Lower leg skin (tissue), 3 donors: ENCODE results near the gene ZNF462.

Experiments
- POLR2A ChIP-seq, 2 donors: fragments of 450-650 bp; IDR thresholded peaks; one replicate each; pipeline ENCODE4 v1.6.1; 2016 to 2017; ENCODE audit warnings: antibody characterized with exemption in 2 of 2, mild to moderate bottlenecking in 1 of 2, moderate library complexity in 1 of 2
- TF ChIP-seq, protein P1 (sequence below), 3 donors: fragments of 450-650 bp; IDR thresholded peaks; one replicate each; pipeline ENCODE4 v1.5.1; 2016; ENCODE audit warnings: antibody characterized with exemption in 3 of 3, mild to moderate bottlenecking in 3 of 3, moderate library complexity in 2 of 3

DNA sequence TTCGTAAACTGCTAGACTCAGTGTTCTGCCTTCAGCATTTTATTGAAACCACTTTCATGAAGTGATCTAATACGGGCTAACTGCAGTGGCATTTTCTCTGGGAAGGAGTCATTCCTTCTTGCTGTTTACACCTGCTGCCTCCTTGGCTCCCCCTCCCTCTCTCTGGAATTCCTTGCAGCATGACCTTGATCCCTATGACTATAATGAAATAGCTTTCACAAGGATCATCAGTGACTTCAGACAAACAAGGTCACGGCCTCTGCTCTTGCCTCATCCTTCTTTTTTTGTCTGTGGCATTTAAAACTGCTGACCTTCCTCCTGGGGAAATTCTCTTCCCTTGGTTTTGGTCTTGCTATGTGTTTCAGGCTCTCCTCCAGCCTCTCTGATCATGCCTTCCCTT lies 90.2 kb downstream of the ZNF462 start:
- TF ChIP-seq, protein P1, sequence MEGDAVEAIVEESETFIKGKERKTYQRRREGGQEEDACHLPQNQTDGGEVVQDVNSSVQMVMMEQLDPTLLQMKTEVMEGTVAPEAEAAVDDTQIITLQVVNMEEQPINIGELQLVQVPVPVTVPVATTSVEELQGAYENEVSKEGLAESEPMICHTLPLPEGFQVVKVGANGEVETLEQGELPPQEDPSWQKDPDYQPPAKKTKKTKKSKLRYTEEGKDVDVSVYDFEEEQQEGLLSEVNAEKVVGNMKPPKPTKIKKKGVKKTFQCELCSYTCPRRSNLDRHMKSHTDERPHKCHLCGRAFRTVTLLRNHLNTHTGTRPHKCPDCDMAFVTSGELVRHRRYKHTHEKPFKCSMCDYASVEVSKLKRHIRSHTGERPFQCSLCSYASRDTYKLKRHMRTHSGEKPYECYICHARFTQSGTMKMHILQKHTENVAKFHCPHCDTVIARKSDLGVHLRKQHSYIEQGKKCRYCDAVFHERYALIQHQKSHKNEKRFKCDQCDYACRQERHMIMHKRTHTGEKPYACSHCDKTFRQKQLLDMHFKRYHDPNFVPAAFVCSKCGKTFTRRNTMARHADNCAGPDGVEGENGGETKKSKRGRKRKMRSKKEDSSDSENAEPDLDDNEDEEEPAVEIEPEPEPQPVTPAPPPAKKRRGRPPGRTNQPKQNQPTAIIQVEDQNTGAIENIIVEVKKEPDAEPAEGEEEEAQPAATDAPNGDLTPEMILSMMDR (IDR thresholded peaks at IDR 0.05): no peak
- no peak for TF ChIP-seq POLR2A (IDR thresholded peaks at IDR 0.05)
